ENCODE results near the gene MS4A6E.

- TF ChIP-seq CTCF (conservative IDR thresholded peaks at IDR 0.05; ENCODE audit: low read length) (no peak), EZH2phosphoT487 (IDR thresholded peaks at IDR 0.05; ENCODE audit: borderline replicate concordance) (no peak)
These were observed 50.5 kb downstream of the MS4A6E start for GRCh38 chr11:60377401-60378136.

Data from Loucy (cell line).